Mesenchymal stem cell (in vitro differentiated cells and primary cell): ENCODE results near the gene RAB33A.
A peak's percentile ranks its signal among the peaks of the same experiment; 100 is the strongest.

Experiments
- DNase-seq: peaks from one replicate; pipeline ENCODE4 v3.0.0-alpha.2; 2013
- H2AFZ ChIP-seq: one replicate; pipeline ENCODE4 v1.6.1; 2013; ENCODE audit warnings: low read depth, mild to moderate bottlenecking, control low read depth, inconsistent platforms, low read length, moderate library complexity
- H2AK5ac ChIP-seq: 2 replicates; pipeline ENCODE4 v1.6.1; 2013; ENCODE audit warnings: low read length, moderate library complexity, mild to moderate bottlenecking, inconsistent platforms; ENCODE audit not compliant: severe bottlenecking
- H2BK120ac ChIP-seq: one replicate; pipeline ENCODE4 v1.6.1; 2013; ENCODE audit warnings: low read depth, mild to moderate bottlenecking, inconsistent platforms, low read length, moderate library complexity
- H2BK12ac ChIP-seq, 2 experiments: one replicate each; pipeline ENCODE4 v1.6.1; 2013; ENCODE audit warnings: inconsistent platforms in 2 of 2, low read length in 2 of 2, mild to moderate bottlenecking in 2 of 2, moderate library complexity in 2 of 2, control low read depth in 1 of 2
- H2BK15ac ChIP-seq: one replicate; pipeline ENCODE4 v1.6.1; 2013; ENCODE audit warnings: mild to moderate bottlenecking, low read depth, inconsistent platforms; ENCODE audit not compliant: poor library complexity, severe bottlenecking
- H2BK5ac ChIP-seq: 2 replicates; pipeline ENCODE4 v1.6.1; 2013; ENCODE audit warnings: low read depth, mild to moderate bottlenecking, low read length, control low read depth, inconsistent platforms; ENCODE audit not compliant: poor library complexity, severe bottlenecking
- H3K14ac ChIP-seq, 2 experiments: one replicate each; pipeline ENCODE4 v1.6.1; 2013; ENCODE audit warnings: inconsistent platforms in 2 of 2, low read length in 2 of 2, control low read depth in 1 of 2, mild to moderate bottlenecking in 1 of 2, moderate library complexity in 1 of 2
- H3K18ac ChIP-seq, 2 experiments: one replicate each; pipeline ENCODE4 v1.6.1; 2013; ENCODE audit warnings: inconsistent platforms in 2 of 2, low read length in 2 of 2, control low read depth in 1 of 2, low read depth in 1 of 2, mild to moderate bottlenecking in 1 of 2
- H3K23ac ChIP-seq, 2 experiments: one replicate each; pipeline ENCODE4 v1.6.1; 2013; ENCODE audit warnings: inconsistent platforms in 2 of 2, low read length in 2 of 2, mild to moderate bottlenecking in 2 of 2, moderate library complexity in 2 of 2, control low read depth in 1 of 2
- H3K27ac ChIP-seq: 2 replicates; pipeline ENCODE4 v1.5.1; 2013; ENCODE audit warnings: mild to moderate bottlenecking, moderate library complexity, low read length, control low read depth, inconsistent platforms; ENCODE audit not compliant: poor library complexity, severe bottlenecking
- H3K27me3 ChIP-seq, 2 experiments: 2 replicates each; pipeline versions ENCODE4 v1.6.1 to v1.7.0; 2013; ENCODE audit warnings: low read length in 2 of 2, mild to moderate bottlenecking in 2 of 2, moderate library complexity in 2 of 2, control low read depth in 1 of 2, inconsistent platforms in 1 of 2; ENCODE audit not compliant: control insufficient read depth in 1 of 2, insufficient read depth in 1 of 2
- H3K36me3 ChIP-seq, 2 experiments: 2 replicates each; pipeline versions ENCODE4 v1.6.1 to v1.7.0; 2013; ENCODE audit warnings: low read length in 2 of 2, control low read depth in 1 of 2, inconsistent platforms in 1 of 2, low read depth in 1 of 2, mild to moderate bottlenecking in 1 of 2; ENCODE audit not compliant: insufficient read depth in 2 of 2, control insufficient read depth in 1 of 2
- H3K4ac ChIP-seq, 2 experiments: one replicate each; pipeline ENCODE4 v1.6.1; 2013; ENCODE audit warnings: inconsistent platforms in 2 of 2, low read length in 2 of 2, mild to moderate bottlenecking in 2 of 2, moderate library complexity in 2 of 2, control low read depth in 1 of 2, low read depth in 1 of 2
- H3K4me1 ChIP-seq: 2 replicates; pipeline ENCODE4 v1.6.1; 2013; ENCODE audit warnings: low read depth, low read length, control low read depth; ENCODE audit not compliant: control insufficient read depth, insufficient read depth
- H3K4me2 ChIP-seq: 2 replicates; pipeline ENCODE4 v1.6.1; 2013; ENCODE audit warnings: low read length, mild to moderate bottlenecking, inconsistent platforms; ENCODE audit not compliant: poor library complexity, severe bottlenecking
- H3K4me3 ChIP-seq, 2 experiments: 2 replicates each; pipeline versions ENCODE4 v1.5.1 to v1.7.0; 2013; ENCODE audit warnings: low read length in 2 of 2, mild to moderate bottlenecking in 2 of 2, control low read depth in 1 of 2, low read depth in 1 of 2; ENCODE audit not compliant: insufficient read depth in 1 of 2
- H3K79me1 ChIP-seq: replicated peaks from 2 replicates; pipeline ENCODE4 v1.6.1; 2013; ENCODE audit warnings: mild to moderate bottlenecking, control low read depth, low read length, inconsistent platforms; ENCODE audit not compliant: poor library complexity, severe bottlenecking
- H3K9ac ChIP-seq: 2 replicates; pipeline ENCODE4 v1.7.0; 2013; ENCODE audit warnings: mild to moderate bottlenecking, low read length, moderate library complexity
- H3K9me3 ChIP-seq: 2 replicates; pipeline ENCODE4 v1.7.0; 2013; ENCODE audit warnings: mild to moderate bottlenecking, low read length; ENCODE audit not compliant: control insufficient read depth
- H4K8ac ChIP-seq: one replicate; pipeline ENCODE4 v1.6.1; 2013; ENCODE audit warnings: inconsistent platforms, mild to moderate bottlenecking, low read length, moderate library complexity
- H4K91ac ChIP-seq: one replicate; pipeline ENCODE4 v1.6.1; 2013; ENCODE audit warnings: mild to moderate bottlenecking, low read length, inconsistent platforms
- WGBS: methylation state at CpG from one replicate; pipeline ENCODE4 v1.1.7; 2013; ENCODE audit warnings: mixed read lengths; 5-methylcytosine and 5-hydroxymethylcytosine counted together

Gene RAB33A

DNA sequence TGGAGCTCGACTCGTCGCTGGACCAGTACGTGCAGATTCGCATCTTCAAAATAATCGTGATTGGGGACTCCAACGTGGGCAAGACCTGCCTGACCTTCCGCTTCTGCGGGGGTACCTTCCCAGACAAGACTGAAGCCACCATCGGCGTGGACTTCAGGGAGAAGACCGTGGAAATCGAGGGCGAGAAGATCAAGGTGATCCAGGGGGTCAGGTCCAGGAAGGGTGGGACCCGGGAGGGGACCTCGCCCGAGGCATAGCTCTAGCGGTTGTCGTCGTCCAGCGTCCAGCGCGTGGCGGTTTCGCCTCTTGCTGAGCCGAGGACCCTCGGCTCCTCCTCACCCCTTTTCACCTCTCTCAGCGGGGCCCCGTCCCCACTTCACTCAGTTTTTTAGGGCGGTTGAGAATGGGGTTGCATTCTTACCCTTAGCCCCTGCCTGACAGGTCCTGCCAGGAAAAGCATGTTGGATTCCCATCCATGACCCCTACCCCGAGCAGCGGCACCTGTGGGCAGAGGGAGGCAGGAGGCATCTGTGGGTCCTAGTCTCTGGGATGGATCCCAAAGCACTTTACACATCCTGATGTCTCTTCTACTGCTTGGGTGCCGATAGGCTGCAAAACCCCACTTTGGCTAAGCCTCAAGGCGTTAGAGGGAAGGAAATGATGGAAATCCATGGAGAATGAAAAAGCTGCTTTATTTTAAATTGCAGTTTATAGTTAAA is 524 bp downstream of the RAB33A start:
- Histone ChIP-seq H3K4me2 (peak overlapping the region; percentile 96), H2AK5ac (no peak overlapping the region), H3K23ac (no peak overlapping the region), H3K79me1 (no peaks in the 10 kb centered on the region), H3K4ac (peak overlapping the region in 1 of 2 experiments; percentile 51), H2BK120ac (no peak overlapping the region), H3K27ac (no peak overlapping the region), H3K36me3 (no peaks in the 10 kb centered on the region), H3K18ac (peak overlapping the region; percentile 2 to 66), H3K4me1 (peaks cover 14% of the 10 kb centered on the region), H3K27me3 (peaks cover 10 to 16% of the 10 kb centered on the region in 2 experiments), H4K91ac (peak overlapping the region; percentile 50), H3K9me3 (no peaks in the 10 kb centered on the region), H2AFZ (no peak overlapping the region), H2BK5ac (no peak overlapping the region), H3K9ac (peak overlapping the region; percentile 95), H2BK12ac (peak overlapping the region in 1 of 2 experiments; percentile 63), H4K8ac (peak overlapping the region; percentile 66), H2BK15ac (peak overlapping the region; percentile 77), H3K14ac (no peak overlapping the region), H3K4me3 (peak overlapping the region; percentile 56 to 69)
- no peak for DNase-seq
- WGBS, result 23% methylated on average over 23 of the region's 34 CpGs

DNA sequence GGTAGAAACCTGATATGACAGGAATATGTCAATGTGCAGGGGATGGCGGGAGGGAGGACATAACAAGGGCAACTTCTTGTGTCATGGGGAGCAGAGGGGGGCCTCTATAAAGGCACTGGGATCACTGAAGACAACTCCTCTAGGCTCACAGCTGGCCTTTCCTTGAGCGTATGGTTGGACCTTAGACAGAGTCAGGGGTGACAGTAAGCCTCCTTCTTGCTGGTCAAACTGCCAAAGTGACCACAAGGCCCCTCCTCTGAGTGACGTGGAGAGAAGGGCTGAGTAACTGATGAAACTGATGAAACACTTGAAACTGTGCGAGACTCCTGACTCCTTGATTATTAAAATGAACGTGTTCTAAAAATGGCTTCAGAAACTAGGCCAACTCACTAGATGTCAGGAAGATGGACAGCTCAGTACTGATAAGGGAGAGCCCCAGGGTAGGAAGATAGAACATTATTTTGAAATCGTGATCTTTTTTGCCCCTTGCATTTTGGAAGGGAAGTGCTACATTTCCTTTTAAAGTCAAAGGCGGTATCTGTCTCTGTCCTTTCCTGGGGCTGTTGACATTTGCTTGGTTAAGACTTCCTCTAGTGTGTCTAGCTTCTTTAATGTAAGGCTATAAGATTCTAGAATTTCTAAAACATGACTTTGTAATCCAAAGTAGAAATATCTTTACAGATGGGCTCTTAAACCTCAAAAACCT is 1.6 kb downstream of the RAB33A start:
- no peak overlapping the region for H3K18ac ChIP-seq

DNA sequence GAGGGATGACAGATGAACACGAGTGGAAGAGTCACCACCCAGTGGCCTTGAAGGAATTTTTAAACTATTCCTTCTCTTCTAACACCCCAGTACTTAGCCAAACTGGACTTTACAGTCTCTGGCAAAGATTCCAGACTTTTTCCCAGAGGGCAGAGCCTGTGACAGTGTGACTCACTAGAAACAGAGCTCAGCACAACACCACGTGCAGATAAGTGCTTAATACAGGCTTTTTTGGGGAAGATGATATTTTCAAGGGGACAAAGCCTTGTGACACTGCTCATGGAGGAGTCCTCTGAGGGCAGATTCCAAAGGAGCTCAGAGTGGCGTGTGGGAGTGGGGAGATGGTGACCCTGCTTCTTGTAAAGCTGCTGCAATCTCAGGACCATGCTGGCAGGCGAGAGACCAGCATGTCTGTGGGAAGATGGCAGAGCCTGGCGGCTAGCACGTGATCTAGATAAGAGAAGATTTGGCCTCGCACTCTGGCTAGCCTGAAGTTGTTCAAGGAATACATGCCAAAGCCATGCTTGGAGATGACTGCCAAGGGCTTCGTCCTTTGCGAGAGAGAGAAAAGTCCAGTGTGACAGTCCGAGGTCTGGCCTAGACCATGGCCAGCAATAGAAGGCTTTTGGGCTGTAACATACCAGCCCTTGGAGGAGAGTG is 2.4 kb downstream of the RAB33A start:
- DNase-seq, result peak; percentile 88
- Histone ChIP-seq H2BK15ac (peak overlapping the region; percentile 67), H3K18ac (peak overlapping the region in 1 of 2 experiments; percentile 70), H3K4me1 (peaks cover 14% of the 10 kb centered on the region), H3K4me3 (no peak overlapping the region), H3K27me3 (peaks cover 10 to 20% of the 10 kb centered on the region in 2 experiments), H4K8ac (peak overlapping the region; percentile 7), H3K4ac (no peak overlapping the region), H3K23ac (no peak overlapping the region), H3K9ac (peak overlapping the region; percentile 95), H4K91ac (peak overlapping the region; percentile 7), H3K79me1 (no peaks in the 10 kb centered on the region), H2BK5ac (no peak overlapping the region), H2AK5ac (no peak overlapping the region), H3K14ac (no peak overlapping the region), H3K9me3 (no peaks in the 10 kb centered on the region), H3K4me2 (no peak overlapping the region), H2BK120ac (no peak overlapping the region), H3K36me3 (no peaks in the 10 kb centered on the region), H2AFZ (no peak overlapping the region), H3K27ac (no peak overlapping the region), H2BK12ac (peak overlapping the region in 1 of 2 experiments; percentile 78)
- WGBS, result 72% methylated on average over 9 of the region's 10 CpGs

More for the DNA sequence above, 1.6 kb downstream of the RAB33A start:
- Histone ChIP-seq H3K27ac (no peak overlapping the region), H2AFZ (no peak overlapping the region), H3K9me3 (no peaks in the 10 kb centered on the region), H3K27me3 (peaks cover 10 to 20% of the 10 kb centered on the region in 2 experiments), H4K91ac (no peak overlapping the region), H3K4ac (no peak overlapping the region), H3K14ac (no peak overlapping the region), H3K4me1 (peaks cover 14% of the 10 kb centered on the region), H2BK5ac (no peak overlapping the region), H2BK12ac (no peak overlapping the region), H2BK15ac (no peak overlapping the region), H4K8ac (no peak overlapping the region), H3K36me3 (no peaks in the 10 kb centered on the region), H3K4me2 (no peak overlapping the region), H3K9ac (peak overlapping the region; percentile 95), H3K79me1 (no peaks in the 10 kb centered on the region), H2AK5ac (no peak overlapping the region), H3K23ac (no peak overlapping the region), H2BK120ac (no peak overlapping the region), H3K4me3 (peak overlapping the region in 1 of 2 experiments; percentile 69)
- WGBS, result 35% methylated on average over 5 of the region's 7 CpGs
- peak; percentile 92 for DNase-seq

DNA sequence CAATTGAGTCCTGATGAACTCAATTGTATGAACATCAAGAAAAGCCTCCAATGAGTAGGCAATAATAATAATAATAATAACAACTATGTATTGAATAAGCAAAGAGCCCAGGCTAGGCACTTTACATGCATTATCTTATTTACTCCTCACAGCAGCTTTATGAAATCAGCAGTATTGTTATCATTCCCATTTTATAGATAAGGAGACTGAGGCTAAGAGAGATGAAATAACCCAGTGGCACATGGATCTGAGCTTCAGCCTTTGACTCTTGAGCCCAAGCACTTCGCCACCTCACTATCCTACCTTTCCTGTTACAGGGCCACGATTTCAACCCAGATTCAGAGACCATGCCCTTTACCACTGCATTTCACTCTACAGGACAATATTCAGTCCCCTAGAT is 3.2 kb downstream of the RAB33A start:
- no peak overlapping the region for H2BK120ac ChIP-seq
- no peak overlapping the region for H3K9ac ChIP-seq
- H2BK5ac ChIP-seq, result no peak overlapping the region
- no peaks in the 10 kb centered on the region for H3K36me3 ChIP-seq
- no peak overlapping the region for H3K14ac ChIP-seq
- no peaks in the 10 kb centered on the region for H3K9me3 ChIP-seq
- no peak overlapping the region for H3K18ac ChIP-seq
- no peak overlapping the region for H2BK12ac ChIP-seq
- no peak overlapping the region for H3K27ac ChIP-seq
- no peak overlapping the region for H2AK5ac ChIP-seq
- H3K4ac ChIP-seq, result no peak overlapping the region
- WGBS, result no CpG with 5 or more reads among the region's 2 CpGs
- H4K91ac ChIP-seq, result no peak overlapping the region
- no peak overlapping the region for H3K23ac ChIP-seq
- H3K4me2 ChIP-seq, result no peak overlapping the region
- no peaks in the 10 kb centered on the region for H3K79me1 ChIP-seq
- H3K4me1 ChIP-seq, result peaks cover 14% of the 10 kb centered on the region
- DNase-seq, result no peak
- H2AFZ ChIP-seq, result no peak overlapping the region
- no peak overlapping the region for H4K8ac ChIP-seq
- H3K27me3 ChIP-seq, result peaks cover 10 to 16% of the 10 kb centered on the region in 2 experiments
- H3K4me3 ChIP-seq, result no peak overlapping the region
- H2BK15ac ChIP-seq, result no peak overlapping the region
